SU-DHL-6 (cell line): Measurements from ENCODE around the gene KMT5C.

ENCODE experiments used
- EZH2phosphoT487 ChIP-seq: fragments of 200-600 bp; sonication (generic), shearing (Covaris generic); conservative IDR thresholded peaks from 2 replicates; pipeline ENCODE4 v1.6.1; 2018; ENCODE audit warnings: mild to moderate bottlenecking, antibody characterized with exemption, low read length, moderate library complexity, mixed read lengths
- TF ChIP-seq, protein P1 (sequence below): fragments of 200-600 bp; sonication (generic); IDR thresholded peaks from one replicate; pipeline ENCODE4 v1.5.1; 2017; ENCODE audit warnings: antibody characterized with exemption, mild to moderate bottlenecking, low read length, moderate library complexity; ENCODE audit not compliant: insufficient read depth, poor library complexity, severe bottlenecking

DNA sequence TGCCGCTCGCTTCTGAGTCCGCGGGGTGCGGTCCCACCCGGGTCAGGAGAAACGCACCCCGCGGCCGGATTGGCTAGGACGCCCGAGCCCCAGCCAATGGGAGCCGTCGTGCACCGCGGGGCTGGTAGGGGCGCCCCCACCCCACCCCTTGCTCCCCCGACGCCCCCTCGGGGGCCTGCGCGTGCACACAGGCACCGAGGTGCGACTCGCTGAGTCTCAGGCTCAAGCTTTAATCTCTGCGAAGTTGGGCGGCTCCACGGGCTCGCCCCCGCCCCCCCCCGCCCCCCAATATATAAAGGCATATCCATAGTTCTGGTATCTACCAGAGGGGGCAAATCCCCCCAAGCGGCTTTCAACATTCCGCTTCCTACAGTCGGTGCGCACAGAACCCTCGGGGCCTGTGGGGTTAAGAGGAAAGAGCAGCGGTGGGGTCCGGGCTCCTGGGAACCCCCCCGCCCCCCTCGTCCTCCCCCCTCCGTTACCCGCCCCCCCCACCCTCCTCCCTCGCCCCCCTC lies 15.1 kb downstream of the KMT5C start, which contains the start of gene COX6B2:
- no peak for TF ChIP-seq EZH2phosphoT487
- TF ChIP-seq, protein P1, sequence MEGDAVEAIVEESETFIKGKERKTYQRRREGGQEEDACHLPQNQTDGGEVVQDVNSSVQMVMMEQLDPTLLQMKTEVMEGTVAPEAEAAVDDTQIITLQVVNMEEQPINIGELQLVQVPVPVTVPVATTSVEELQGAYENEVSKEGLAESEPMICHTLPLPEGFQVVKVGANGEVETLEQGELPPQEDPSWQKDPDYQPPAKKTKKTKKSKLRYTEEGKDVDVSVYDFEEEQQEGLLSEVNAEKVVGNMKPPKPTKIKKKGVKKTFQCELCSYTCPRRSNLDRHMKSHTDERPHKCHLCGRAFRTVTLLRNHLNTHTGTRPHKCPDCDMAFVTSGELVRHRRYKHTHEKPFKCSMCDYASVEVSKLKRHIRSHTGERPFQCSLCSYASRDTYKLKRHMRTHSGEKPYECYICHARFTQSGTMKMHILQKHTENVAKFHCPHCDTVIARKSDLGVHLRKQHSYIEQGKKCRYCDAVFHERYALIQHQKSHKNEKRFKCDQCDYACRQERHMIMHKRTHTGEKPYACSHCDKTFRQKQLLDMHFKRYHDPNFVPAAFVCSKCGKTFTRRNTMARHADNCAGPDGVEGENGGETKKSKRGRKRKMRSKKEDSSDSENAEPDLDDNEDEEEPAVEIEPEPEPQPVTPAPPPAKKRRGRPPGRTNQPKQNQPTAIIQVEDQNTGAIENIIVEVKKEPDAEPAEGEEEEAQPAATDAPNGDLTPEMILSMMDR, result no peak
